NK-92 treated with Interleukin-12 subunit alpha and Interleukin-12 subunit beta, amount 100 ng/mL, for 24 hours (cell line): ENCODE measurements around the gene ARHGAP9.
"Not testable (repeated sequence)": the region's sequence is repeated elsewhere in the genome, so short reads cannot be mapped to it uniquely, and the experiment has no call there.

Experiments used
- DNase-seq: peaks from one replicate; lab custom pipeline; 2025; lab: John Stamatoyannopoulos, UW

The ARHGAP9 gene

GRCh38 chr12:57456737-57457490, 22.8 kb downstream of the ARHGAP9 start:
- no peak for DNase-seq

GRCh38 chr12:57456145-57456700, 23.4 kb downstream of the ARHGAP9 start:
- DNase-seq: peak; percentile 64

GRCh38 chr12:57455374-57456144, 24.1 kb downstream of the ARHGAP9 start:
- DNase-seq: peak; percentile 53

GRCh38 chr12:57454566-57455373, 24.9 kb downstream of the ARHGAP9 start, which contains the start of gene INHBE:
Gene INHBE (plus strand): TSS chr12:57455307. CDS start chr12:57455537, 230 bp downstream.
- peak; percentile 81 for DNase-seq

GRCh38 chr12:57454213-57454565, 25.5 kb downstream of the ARHGAP9 start:
- DNase-seq: no peak

DNA sequence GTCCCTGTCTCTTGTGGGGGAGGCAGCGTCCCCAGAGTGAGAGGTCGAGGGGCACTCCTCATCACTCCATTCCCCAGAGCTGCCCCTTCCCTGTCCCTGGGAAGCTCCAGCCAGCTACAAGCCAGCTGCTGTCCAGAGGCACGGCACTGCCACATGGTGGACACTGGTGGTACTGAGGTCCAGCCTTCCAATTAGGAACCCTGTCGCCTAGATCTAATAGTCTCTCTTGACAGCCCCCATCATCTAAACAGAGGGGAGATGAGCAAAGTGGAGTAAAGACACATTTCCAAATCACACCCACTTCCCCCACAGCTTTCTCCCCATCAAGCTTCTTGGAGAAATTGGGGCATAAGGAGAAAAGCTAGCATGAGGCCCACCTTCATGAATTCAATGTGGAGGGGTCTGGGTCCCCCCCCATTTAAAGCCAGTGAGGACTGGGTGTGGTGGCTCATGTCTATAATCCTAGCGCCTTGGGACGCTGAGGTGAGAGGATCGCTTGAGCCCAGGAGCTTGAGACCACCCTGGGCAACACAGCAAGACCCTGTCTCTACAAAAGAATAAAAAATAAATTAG, 26.6 kb downstream of the ARHGAP9 start:
- DNase-seq: peak; percentile 68

- peak; percentile 80 for DNase-seq
These were observed 27.3 kb downstream of the ARHGAP9 start for GRCh38 chr12:57452181-57452936.

DNA sequence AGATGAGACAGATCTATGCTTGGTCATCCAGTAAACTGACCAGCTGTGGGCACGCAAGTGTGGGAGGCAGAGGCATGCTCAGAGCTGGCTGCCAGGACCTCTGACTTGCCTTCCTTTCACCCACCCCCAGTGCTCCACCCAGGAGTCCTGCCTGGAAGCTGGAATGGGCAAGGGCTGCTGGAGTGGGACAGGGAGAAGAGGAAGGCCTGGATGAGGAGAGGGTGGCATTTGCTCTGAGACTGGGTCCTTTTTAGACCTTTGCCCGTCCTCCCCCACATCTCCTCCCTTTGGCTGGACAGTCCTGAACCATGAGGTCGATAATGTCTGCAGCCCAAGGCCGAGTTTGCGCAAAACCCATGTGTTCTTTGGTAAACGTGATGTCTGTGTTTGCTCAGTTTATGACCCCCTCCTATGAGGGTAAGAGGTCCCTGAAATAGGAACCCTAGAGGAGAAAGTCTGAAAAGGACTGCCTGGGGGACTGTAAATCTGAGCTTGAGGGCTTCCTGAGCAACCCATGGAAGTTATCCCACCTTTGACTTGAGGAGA, 28.4 kb downstream of the ARHGAP9 start:
- DNase-seq: peak; percentile 18

- no peak for DNase-seq
These were observed 29.6 kb downstream of the ARHGAP9 start for GRCh38 chr12:57450057-57450456.

DNA sequence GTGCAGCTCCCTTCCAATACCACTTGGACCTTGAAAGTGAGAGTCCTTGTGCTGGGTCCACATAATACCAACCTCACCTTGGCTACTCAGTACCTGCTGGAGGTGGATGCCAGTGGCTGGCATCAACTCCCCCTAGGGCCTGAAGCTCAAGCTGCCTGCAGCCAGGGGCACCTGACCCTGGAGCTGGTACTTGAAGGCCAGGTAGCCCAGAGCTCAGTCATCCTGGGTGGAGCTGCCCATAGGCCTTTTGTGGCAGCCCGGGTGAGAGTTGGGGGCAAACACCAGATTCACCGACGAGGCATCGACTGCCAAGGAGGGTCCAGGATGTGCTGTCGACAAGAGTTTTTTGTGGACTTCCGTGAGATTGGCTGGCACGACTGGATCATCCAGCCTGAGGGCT, 30.3 kb downstream of the ARHGAP9 start:
- DNase-seq: no peak

GRCh38 chr12:57448669-57449068, 31.0 kb downstream of the ARHGAP9 start:
- no peak for DNase-seq

DNA sequence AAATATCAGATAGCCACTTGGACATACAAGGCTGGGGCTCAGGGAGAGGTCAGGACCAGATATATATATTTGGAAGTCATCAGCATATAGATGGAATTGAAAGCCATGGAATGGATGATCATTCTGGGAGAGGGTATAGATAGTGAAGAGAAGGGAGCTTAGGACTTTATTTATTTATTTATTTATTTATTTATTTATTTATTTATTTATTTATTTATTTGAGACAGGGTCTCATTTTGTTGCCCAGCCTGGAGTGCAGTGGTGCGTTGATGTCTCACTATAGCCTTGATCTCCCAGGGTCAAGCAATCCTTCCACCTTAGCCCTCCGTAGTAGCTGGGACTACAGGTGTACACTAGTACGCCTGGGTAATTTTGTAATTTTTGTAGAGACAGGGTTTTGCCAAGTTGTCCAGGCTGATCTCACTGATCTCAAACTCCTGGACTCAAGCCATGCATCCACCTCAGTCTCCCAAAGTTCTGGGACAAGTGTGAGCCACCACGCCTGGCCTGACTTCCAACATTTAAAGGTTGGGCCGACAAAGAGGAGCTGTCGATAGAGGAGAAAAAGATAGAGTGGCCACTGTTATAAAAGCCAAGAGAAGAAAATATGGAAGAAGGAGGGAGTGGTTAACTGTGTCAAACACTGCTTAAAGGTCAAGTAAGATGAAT, 33.2 kb downstream of the ARHGAP9 start:
- DNase-seq: no peak

GRCh38 chr12:57444744-57445143, 34.9 kb downstream of the ARHGAP9 start:
- DNase-seq: no peak

GRCh38 chr12:57444337-57444736, 35.3 kb downstream of the ARHGAP9 start:
- DNase-seq: not testable (repeated sequence)

DNA sequence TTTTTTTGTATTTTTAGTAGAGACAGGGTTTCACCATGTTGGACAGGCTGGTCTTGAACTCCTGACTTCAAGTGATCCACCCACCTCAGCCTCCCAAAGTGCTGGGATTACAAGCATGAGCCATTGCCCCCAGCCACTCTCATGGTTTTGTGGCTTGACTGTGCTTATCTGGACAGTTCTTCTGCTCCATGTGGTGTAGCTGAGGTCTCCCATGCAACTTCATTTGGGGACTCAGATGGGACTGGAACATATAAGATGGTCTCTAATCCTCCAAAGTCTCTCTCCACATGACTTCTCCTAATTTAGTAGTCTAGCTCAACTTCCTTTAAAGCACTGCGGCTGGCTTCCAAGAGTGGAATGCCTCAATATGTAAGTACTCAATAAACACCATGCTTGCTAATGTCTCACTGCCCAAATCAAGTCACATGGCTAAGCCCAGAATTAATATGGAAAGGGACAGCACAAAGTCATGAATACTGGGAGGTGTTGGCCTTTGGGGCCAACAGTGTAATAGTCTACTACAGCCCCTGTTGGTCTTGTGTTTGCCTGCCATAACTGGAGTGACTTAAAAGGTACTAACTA, 37.7 kb downstream of the ARHGAP9 start:
- no peak for DNase-seq

DNA sequence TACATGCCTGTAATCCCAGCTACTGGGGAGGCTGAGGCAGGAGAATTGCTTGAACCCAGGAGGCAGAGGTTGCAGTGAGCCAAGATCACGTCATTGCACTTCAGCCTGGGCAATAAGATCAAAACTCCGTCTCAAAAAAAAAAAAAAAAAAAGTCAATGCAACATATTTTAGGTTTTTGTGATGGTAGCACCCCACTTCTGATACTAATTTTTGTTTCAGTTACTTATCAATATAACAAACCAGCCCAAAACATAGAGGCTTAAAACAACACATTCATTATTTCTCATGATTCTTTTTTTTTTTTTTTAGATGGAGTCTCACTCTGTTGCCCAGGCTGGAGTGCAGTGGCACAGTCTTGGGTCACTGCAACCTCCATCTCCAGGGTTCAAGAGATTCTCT, 38.3 kb downstream of the ARHGAP9 start:
- DNase-seq: not testable (repeated sequence)

- no peak for DNase-seq
These were observed 39.9 kb downstream of the ARHGAP9 start for GRCh38 chr12:57439762-57440266.

- no peak for DNase-seq
These were observed 41.3 kb downstream of the ARHGAP9 start for GRCh38 chr12:57438400-57438799.

DNA sequence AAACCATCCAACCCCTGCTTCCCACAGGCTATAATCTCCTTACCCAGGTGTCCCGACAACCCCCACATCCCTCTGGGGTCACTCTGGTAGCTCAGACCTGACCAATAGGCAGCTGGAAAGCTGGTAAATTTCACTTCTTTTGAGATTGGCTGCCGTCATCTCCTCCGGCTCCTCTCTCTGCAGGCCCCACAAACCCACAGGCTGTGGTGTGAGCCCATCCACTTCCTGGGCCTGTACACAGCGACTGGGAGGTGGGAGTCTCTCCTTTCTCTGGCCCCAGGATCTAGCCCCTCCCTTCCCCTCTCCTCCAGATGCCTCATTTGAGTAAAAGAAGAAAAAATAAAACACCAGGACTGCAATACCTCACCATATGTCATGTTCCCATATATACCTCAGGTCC, 44.4 kb downstream of the ARHGAP9 start:
- DNase-seq: no peak
